Uterus (tissue), 4 donors: ENCODE measurements around the gene ZBTB47. TPM values are rescaled to one million over a fixed set of nuclear protein-coding genes. Genes with fewer than 3 reads are reported as not detected.
A peak's percentile ranks its signal among the peaks of the same experiment; 100 is the strongest.

ENCODE experiments used
- DNase-seq, 2 donors: peaks; one replicate each; pipeline ENCODE4 v3.0.0-alpha.2; 2019 to 2020
- H3K27ac ChIP-seq, 2 donors: fragments of 200-600 bp; sonication (generic); 1 replicate in 1 of 2; 2 replicates in 1 of 2; pipeline ENCODE4 v1.5.1; 2016 to 2018
- H3K27me3 ChIP-seq, 2 donors: fragments of 200-600 bp; sonication (generic); one replicate each; pipeline ENCODE4 v1.5.1; 2018 to 2019; ENCODE audit warnings: control low read depth in 1 of 2
- H3K36me3 ChIP-seq, 2 donors: fragments of 200-600 bp; sonication (generic); one replicate each; pipeline ENCODE4 v1.5.1; 2019; ENCODE audit warnings: control low read depth in 1 of 2
- H3K4me1 ChIP-seq, 2 donors: fragments of 200-600 bp; sonication (generic); one replicate each; pipeline ENCODE4 v1.5.1; 2018 to 2019; ENCODE audit warnings: control low read depth in 1 of 2
- H3K4me3 ChIP-seq, 2 donors: fragments of 200-600 bp; sonication (generic); 1 replicate in 1 of 2; 2 replicates in 1 of 2; pipeline ENCODE4 v1.5.1; 2018 to 2019; ENCODE audit warnings: mild to moderate bottlenecking in 1 of 2
- H3K9me3 ChIP-seq, 2 donors: fragments of 200-600 bp; sonication (generic); one replicate each; pipeline ENCODE4 v1.5.1; 2019; ENCODE audit warnings: control low read depth in 1 of 2
- POLR2A ChIP-seq, 2 donors: fragments of 450-650 bp; IDR thresholded peaks; one replicate each; pipeline ENCODE4 v1.6.1; 2016; ENCODE audit warnings: antibody characterized with exemption in 2 of 2, mild to moderate bottlenecking in 1 of 2, moderate library complexity in 1 of 2
- intact Hi-C: fragments of 100-400 bp; cut with DNase I; formaldehyde crosslinking; loops from one replicate; pipeline ENCODE4 v1.15.1; 2023; ENCODE audit warnings: low total_unique reads
- total RNA-seq, 4 donors: library from RNA; depleted of rRNA in 3 of 4; stranded (reverse); fragments of >200 nt in 3 of 4; gene quantifications; one replicate each; pipeline versions ENCODE4 v1.1.0 to v1.2.4, GENCODE V29; 2014 to 2023
- TF ChIP-seq, protein P1 (sequence below), 4 experiments: fragments of 200-600 bp in 2 of 4; fragments of 450-650 bp in 2 of 4; sonication (generic) in 2 of 4; IDR thresholded peaks; one replicate each; pipeline ENCODE4 v1.5.1; 2016 to 2019; ENCODE audit warnings: antibody characterized with exemption in 4 of 4, mild to moderate bottlenecking in 2 of 4, moderate library complexity in 1 of 4
- donor health status: DM: yes; HTN: yes; CAD: no.

The ZBTB47 gene
- total RNA-seq, 4 donors from 2014 or later = 29.1 to 44.7 (median 32.1) TPM

DNA sequence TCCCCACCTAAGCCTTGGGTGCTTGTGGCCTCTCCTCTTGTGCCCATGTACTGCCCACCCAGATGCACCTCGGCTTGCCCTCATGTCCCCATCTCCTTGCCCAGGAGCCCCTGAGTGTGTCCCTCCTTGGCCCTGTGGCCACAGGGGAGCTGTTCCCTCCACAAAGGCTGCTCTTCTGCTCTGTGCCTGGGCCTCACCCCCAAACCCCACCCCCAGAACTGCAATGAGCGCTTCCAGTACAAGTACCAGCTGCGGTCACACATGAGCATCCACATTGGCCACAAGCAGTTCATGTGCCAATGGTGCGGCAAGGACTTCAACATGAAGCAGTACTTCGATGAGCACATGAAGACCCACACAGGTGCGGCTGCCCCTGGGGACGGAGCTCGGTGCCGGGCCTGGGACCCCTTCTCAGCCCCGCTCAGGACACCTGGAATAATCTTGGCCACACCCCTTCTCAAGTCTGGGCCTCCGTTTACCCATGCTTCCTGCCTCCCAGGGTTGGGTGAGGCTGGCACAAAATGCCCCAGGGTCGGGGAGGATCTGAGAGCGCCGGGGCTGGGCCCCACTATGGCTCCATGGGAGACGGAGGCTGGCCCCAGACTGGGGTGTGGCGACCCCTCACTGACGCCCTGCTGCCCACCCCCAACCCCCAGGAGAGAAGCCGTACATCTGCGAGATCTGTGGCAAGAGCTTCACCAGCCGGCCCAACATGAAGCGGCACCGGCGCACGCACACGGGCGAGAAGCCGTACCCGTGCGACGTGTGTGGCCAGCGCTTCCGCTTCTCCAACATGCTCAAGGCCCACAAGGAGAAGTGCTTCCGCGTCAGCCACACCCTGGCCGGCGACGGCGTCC is 10.3 kb downstream of the ZBTB47 start:
- H3K4me1 ChIP-seq = peaks cover 0 to 4% of the 10 kb centered on the region in 2 donors
- no peak overlapping the region for H3K27ac ChIP-seq
- no peak for TF ChIP-seq POLR2A (IDR thresholded peaks at IDR 0.05)
- TF ChIP-seq, protein P1, sequence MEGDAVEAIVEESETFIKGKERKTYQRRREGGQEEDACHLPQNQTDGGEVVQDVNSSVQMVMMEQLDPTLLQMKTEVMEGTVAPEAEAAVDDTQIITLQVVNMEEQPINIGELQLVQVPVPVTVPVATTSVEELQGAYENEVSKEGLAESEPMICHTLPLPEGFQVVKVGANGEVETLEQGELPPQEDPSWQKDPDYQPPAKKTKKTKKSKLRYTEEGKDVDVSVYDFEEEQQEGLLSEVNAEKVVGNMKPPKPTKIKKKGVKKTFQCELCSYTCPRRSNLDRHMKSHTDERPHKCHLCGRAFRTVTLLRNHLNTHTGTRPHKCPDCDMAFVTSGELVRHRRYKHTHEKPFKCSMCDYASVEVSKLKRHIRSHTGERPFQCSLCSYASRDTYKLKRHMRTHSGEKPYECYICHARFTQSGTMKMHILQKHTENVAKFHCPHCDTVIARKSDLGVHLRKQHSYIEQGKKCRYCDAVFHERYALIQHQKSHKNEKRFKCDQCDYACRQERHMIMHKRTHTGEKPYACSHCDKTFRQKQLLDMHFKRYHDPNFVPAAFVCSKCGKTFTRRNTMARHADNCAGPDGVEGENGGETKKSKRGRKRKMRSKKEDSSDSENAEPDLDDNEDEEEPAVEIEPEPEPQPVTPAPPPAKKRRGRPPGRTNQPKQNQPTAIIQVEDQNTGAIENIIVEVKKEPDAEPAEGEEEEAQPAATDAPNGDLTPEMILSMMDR (IDR thresholded peaks at IDR 0.05) = no peak
- no peak for DNase-seq
- no peak overlapping the region for H3K4me3 ChIP-seq
- no peaks in the 10 kb centered on the region for H3K36me3 ChIP-seq
- no peaks in the 10 kb centered on the region for H3K27me3 ChIP-seq
- intact Hi-C loops = no loop called here
- H3K9me3 ChIP-seq = no peaks in the 10 kb centered on the region

DNA sequence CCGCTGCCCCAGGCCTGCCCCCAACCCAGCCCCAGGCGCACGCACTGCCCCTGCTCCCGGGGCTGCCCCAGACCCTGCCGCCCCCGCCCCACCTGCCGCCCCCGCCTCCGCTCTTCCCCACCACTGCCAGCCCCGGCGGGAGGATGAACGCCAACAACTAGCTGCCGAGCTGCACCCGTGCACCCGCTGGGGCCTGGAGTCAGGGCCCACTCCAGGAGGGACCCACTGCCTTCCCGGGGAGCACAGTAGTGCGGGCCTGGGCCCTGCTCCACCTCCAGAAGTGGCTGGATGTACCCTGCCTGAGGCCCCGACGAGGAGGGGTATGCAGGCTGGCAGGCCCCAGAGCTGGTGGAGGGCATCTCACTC is 10.9 kb downstream of the ZBTB47 start:
- peaks cover 0 to 4% of the 10 kb centered on the region in 2 donors for H3K4me1 ChIP-seq
- no peak overlapping the region for H3K27ac ChIP-seq
- H3K36me3 ChIP-seq = no peaks in the 10 kb centered on the region
- no peak overlapping the region for H3K4me3 ChIP-seq
- intact Hi-C loops = no loop called here
- DNase-seq = no peak
- TF ChIP-seq, protein P1 (IDR thresholded peaks at IDR 0.05) = no peak
- TF ChIP-seq POLR2A (IDR thresholded peaks at IDR 0.05) = no peak
- H3K27me3 ChIP-seq = no peaks in the 10 kb centered on the region
- no peaks in the 10 kb centered on the region for H3K9me3 ChIP-seq

DNA sequence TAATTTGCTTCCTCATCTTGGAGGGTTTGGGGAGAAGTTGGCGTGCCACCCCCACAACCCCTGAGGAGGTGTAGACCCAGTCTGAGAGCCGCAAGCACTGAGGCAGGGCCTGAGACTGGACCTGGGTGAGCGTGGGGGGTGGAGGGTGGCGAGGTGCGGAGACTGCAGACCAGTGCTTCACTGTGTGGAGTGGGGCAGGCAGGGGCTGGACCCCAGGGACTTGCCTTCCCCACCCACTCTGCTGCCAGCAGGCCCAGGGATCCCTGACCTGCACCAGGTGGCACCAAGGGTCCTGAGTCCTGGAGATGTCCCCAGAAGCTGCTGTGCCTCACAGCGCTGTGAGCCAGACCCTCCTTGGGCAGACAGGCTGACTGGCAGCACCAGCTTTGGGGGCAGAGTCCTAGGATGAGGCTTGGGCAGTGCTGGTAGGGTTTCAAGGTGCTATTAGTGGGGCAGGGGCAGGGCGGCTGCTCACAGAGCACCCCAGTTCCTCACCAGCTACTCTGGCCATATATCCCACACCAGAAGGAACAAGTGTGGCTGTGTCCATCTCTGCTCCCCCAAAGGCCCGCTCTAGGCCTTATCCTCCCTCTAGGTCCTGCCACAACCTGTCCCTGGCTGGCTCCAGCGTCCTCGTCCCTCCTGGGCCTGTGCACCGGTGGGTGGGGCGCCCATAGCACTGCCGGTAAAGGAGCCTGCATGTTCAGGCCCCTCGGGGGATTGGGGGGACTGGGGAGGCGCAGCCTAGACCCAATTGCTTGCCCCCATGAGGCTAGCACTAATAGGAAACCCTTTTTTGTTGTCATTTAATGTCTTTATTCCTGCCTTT is 11.8 kb downstream of the ZBTB47 start:
- no peaks in the 10 kb centered on the region for H3K36me3 ChIP-seq
- H3K4me1 ChIP-seq = peaks cover 0 to 4% of the 10 kb centered on the region in 2 donors
- no peaks in the 10 kb centered on the region for H3K27me3 ChIP-seq
- intact Hi-C loops = no loop called here
- TF ChIP-seq POLR2A (IDR thresholded peaks at IDR 0.05) = no peak
- TF ChIP-seq, protein P1 (IDR thresholded peaks at IDR 0.05) = no peak
- DNase-seq = peak in 1 of 2 donors; percentile 11
- no peak overlapping the region for H3K4me3 ChIP-seq
- no peak overlapping the region for H3K27ac ChIP-seq
- no peaks in the 10 kb centered on the region for H3K9me3 ChIP-seq

DNA sequence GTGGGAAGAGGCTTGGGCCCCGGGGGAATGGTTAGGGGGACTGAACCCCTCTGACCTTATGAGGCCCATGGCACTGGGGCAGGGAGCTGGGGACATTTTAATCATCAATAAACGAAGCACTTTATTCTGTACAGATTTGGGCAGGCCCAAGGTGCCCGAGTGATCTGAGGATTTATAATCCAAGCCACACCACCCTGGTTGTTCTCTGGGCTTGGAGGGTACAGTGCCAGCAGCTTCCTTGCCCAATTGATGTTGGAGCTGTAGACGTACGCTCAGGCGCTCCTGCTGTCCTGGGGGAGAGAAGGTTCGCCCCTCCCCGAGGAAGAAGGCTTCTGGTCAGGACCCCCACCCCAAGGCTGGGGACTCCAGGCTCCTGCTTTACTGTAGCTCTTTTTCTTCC is 12.5 kb downstream of the ZBTB47 start:
- Histone ChIP-seq H3K9me3 (no peaks in the 10 kb centered on the region), H3K27ac (peak overlapping the region in 1 of 2 donors; percentile 28), H3K4me3 (no peak overlapping the region), H3K27me3 (no peaks in the 10 kb centered on the region), H3K36me3 (no peaks in the 10 kb centered on the region), H3K4me1 (peaks cover 0 to 4% of the 10 kb centered on the region in 2 donors)
- DNase-seq = no peak
- intact Hi-C loops = no loop called here
- TF ChIP-seq POLR2A (IDR thresholded peaks at IDR 0.05) = no peak
- TF ChIP-seq, protein P1 (IDR thresholded peaks at IDR 0.05) = no peak

DNA sequence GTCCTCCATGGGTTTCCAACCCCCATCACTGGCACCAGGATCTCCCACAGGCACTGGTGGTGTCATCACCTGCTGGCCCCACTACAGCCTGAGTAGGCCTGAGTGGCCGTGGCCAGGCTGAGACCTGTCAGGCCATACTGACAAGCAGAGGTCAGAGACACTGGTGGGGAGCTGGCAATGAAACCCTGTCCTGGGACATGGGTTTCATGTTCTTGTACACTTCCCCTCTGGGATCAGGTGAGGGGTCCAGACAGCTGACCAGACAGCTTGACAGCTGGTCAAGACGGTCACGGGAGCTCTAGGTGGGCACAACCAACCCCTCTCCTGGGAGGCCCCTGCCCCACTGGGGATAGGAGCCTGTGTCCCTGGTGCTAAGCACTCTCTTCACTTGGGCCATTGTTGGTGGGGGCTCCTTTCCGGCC is 13.1 kb downstream of the ZBTB47 start:
- Histone ChIP-seq H3K4me3 (no peak overlapping the region), H3K27me3 (no peaks in the 10 kb centered on the region), H3K27ac (peak overlapping the region in 1 of 2 donors; percentile 28), H3K9me3 (no peaks in the 10 kb centered on the region), H3K4me1 (peaks cover 0 to 4% of the 10 kb centered on the region in 2 donors), H3K36me3 (no peaks in the 10 kb centered on the region)
- TF ChIP-seq POLR2A (IDR thresholded peaks at IDR 0.05) = no peak
- DNase-seq = peak in 1 of 2 donors; percentile 19
- intact Hi-C loops = no loop called here
